ENCODE data around the gene SFTPD.
A peak's percentile ranks its signal among the peaks of the same experiment; 100 is the strongest.
"Not testable (repeated sequence)": the region's sequence is repeated elsewhere in the genome, so short reads cannot be mapped to it uniquely, and the experiment has no call there.

SFTPD gene

DNA sequence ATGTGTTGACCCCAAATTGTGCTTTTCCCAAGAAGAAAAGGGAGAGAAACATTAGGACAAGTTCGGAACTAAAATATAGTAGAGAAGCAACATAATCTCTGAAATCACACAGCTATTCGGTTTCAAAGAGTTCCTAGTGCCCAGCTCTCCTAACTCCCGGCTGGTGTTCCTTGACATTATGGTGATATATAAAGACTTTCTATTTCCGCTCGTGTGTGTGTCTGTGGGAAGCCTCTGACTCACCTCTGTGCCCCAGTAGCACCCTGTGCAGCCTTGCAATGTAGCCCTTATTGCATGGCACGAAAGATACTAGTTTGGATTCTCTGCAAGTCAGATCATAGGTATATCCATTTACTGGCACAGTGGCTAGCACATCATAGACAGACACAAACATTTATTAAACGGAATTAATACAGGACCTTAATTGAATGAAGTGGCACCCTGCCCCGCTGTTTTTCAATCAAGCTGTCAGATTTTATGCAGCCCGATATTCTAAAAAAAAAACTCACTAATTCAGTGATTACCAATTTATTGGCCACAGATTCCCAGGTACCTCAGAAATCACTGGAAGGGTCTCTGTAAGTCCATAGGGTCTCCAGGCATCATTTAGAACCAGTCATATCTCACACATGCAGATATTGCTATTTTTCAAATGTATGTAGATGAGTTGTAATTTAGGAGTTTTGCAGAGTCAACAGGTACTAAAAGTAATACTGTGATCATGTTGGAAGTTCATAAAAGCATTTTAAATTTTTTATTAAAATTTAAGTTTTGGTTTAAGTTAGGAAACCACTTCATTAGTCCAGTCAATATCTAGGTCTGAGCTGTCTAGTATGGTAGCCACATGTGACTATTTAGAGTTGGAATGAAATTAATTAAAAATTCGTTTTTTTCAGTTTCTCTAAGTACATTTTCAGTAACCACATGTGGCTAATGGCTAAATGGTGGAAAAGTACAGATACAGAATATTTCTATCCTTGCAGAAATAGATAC lies 43.3 kb downstream of the SFTPD start:
- peak; percentile 17 for DNase-seq (ENCODE audit: low read depth)
- TF ChIP-seq CTCF (conservative IDR thresholded peaks at IDR 0.05; ENCODE audit: low read depth, low read length) = no peak
- H3K4me3 ChIP-seq (ENCODE audit: low read depth, low read length) = peak overlapping the region; percentile 61

DNA sequence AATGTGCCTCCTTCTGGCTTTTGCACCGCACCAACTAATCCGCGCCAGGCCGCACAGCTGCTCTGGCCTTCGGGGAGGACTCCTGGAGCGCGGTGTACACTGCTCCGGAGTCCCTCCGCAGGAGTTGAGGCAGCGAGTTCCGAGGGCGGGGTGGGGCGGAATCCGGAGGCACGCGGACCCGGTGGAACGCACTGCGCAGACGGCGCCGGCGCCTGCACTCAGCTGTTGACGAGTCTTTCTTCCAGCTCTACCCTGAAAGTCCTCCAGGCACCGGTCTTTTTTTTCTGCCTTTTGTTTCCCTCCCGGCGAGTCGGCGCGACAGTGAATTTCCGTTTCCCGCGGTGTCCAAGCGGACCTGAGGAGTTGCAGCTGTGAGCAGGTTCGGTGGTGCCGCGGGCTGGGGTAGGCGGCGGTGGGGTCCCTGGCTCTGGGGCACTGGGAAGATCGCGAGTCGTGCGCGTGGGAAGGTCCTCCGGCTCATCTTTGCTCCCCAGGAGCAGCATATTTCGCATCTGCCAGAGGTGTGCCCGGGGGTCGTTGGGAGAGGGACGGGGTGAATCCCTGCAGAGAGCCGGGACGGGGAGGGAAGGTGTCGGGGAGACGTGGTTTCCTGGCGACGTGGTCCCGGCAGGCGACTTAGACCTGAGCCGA lies 44.1 kb downstream of the SFTPD start:
- H3K4me3 ChIP-seq (ENCODE audit: low read depth, low read length) = peak overlapping the region; percentile 61
- peak; percentile 70 for DNase-seq (ENCODE audit: low read depth)
- no peak for TF ChIP-seq CTCF (conservative IDR thresholded peaks at IDR 0.05; ENCODE audit: low read depth, low read length)

DNA sequence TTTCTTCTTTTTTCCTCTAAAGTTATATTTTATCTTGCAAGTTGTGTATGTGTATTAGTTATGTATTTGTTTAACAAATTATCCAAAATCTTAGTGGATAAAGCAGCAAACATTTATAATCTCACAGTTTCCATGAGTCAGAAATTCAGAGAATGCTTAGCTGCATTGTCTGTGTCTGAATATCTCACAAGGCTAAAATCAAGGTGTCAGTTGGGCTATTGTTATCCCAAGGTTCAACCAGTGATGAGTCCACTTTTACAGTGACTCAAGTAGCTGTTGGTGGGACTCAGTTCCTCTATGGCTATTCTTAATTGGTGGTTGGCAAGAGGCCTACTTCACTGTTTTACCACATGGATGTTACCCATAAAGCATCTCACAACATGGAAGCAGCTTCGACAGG lies 47.3 kb downstream of the SFTPD start:
- H3K4me3 ChIP-seq (ENCODE audit: low read depth, low read length); DNase-seq (ENCODE audit: low read depth): not testable (repeated sequence)

GRCh38 chr10:79898597-79899325 lies 50.1 kb downstream of the SFTPD start:
- DNase-seq (ENCODE audit: low read depth) = no peak
- no peak overlapping the region for H3K4me3 ChIP-seq (ENCODE audit: low read depth, low read length)
- no peak for TF ChIP-seq CTCF (conservative IDR thresholded peaks at IDR 0.05; ENCODE audit: low read depth, low read length)

DNA sequence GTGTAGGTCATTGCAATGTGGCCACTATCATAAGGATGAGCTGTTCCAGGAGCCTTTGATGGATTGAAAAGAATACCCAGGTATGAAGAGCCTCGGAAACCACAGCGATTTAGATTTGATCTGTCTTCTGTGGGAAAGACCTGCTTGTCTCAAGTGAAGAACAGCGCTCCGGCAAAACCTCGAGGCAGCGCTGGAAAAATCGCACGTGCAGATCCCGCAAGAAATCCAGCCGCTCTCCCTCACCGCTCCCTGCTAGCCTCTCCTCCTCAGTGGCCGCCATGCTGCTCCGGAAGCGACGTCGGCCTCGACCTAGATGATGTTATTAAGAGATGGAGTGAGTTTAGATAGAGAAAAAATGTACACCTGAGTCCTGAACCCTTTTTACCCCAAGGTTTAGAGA lies 56.0 kb downstream of the SFTPD start:
- H3K4me3 ChIP-seq (ENCODE audit: low read depth, low read length); DNase-seq (ENCODE audit: low read depth): not testable (repeated sequence)

DNA sequence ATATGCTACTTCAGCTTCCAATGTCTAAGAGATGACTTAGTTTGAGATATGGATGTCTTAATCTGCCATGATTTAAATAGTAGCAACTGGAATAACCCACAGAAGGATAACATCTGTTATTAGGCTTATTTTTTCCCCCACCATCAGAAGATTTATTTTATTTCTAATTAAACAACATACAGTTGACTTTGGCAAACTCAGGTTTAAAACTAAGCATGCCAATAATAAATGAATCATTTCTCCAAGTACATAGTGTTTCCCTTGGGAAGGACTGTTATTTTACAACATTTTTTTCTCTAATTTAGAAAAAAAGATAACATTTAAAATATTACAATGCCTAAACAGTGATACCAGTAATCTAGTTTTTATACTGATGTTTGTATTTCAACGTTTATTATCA lies 58.4 kb downstream of the SFTPD start:
- H3K4me3 ChIP-seq (ENCODE audit: low read depth, low read length) = no peak overlapping the region
- no peak for TF ChIP-seq CTCF (conservative IDR thresholded peaks at IDR 0.05; ENCODE audit: low read depth, low read length)
- no peak for DNase-seq (ENCODE audit: low read depth)

GRCh38 chr10:79888984-79889383 lies 59.9 kb downstream of the SFTPD start:
- DNase-seq (ENCODE audit: low read depth) = not testable (repeated sequence)

More at GRCh38 chr10:79888984-79889383, 59.9 kb downstream of the SFTPD start:
- not testable (repeated sequence) for H3K4me3 ChIP-seq (ENCODE audit: low read depth, low read length)
